NB4 (cell line): ENCODE results near the gene ZNF678.

Experiments used
- DNase-seq: peaks from one replicate; pipeline ENCODE4 v3.0.0; 2010; ENCODE audit warnings: low read depth
- H3K4me3 ChIP-seq: one replicate; pipeline ENCODE4 v1.5.1; 2011; ENCODE audit warnings: mild to moderate bottlenecking, low read depth, low read length, moderate library complexity
- MYC ChIP-seq: IDR thresholded peaks from 2 replicates; pipeline ENCODE4 v1.6.1; 2011; ENCODE audit warnings: low read depth, low read length
- TF ChIP-seq, protein P1 (sequence below): IDR thresholded peaks from 2 replicates; pipeline ENCODE4 v1.6.1; 2011; ENCODE audit warnings: low read depth, low read length

Gene ZNF678

GRCh38 chr1:227726318-227726717 is 163.0 kb downstream of the ZNF678 start:
- no peak overlapping the region for H3K4me3 ChIP-seq
- TF ChIP-seq MYC = no peak
- TF ChIP-seq, protein P1, sequence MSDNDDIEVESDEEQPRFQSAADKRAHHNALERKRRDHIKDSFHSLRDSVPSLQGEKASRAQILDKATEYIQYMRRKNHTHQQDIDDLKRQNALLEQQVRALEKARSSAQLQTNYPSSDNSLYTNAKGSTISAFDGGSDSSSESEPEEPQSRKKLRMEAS = no peak
- no peak for DNase-seq
